Chondrocyte (in vitro differentiated cells): ENCODE data around the gene CLDN20. TPM values are rescaled to one million over a fixed set of nuclear protein-coding genes. Genes with fewer than 3 reads are reported as not detected.
A peak's percentile ranks its signal among the peaks of the same experiment; 100 is the strongest.

ENCODE experiments used
- DNase-seq: peaks from one replicate; pipeline ENCODE4 v3.0.0; 2021; ENCODE audit warnings: mixed read lengths, low spot score
- H3K27ac Mint-ChIP-seq: one replicate; pipeline ENCODE4 v1.8.0; 2021; ENCODE audit warnings: mild to moderate bottlenecking, moderate library complexity, mixed read lengths; ENCODE audit not compliant: unreplicated experiment
- H3K27me3 Mint-ChIP-seq: 2 replicates; pipeline ENCODE4 v1.8.0; 2021; ENCODE audit warnings: low read depth, mixed read lengths
- H3K36me3 Mint-ChIP-seq: 2 replicates; pipeline ENCODE4 v1.8.0; 2021; ENCODE audit warnings: low read depth, mixed read lengths
- H3K4me1 Mint-ChIP-seq: 2 replicates; pipeline ENCODE4 v1.8.0; 2021; ENCODE audit warnings: low read depth, mild to moderate bottlenecking, mixed read lengths
- H3K4me3 Mint-ChIP-seq: one replicate; pipeline ENCODE4 v1.8.0; 2021; ENCODE audit warnings: mild to moderate bottlenecking, moderate library complexity, mixed read lengths; ENCODE audit not compliant: unreplicated experiment
- H3K9me3 Mint-ChIP-seq: 2 replicates; pipeline ENCODE4 v1.8.0; 2021; ENCODE audit warnings: low read depth, mixed read lengths
- total RNA-seq: library from RNA; stranded (reverse); gene quantifications from 3 replicates; pipeline ENCODE4 v1.2.1, GENCODE V29; 2021
- TF ChIP-seq, protein P1 (sequence below): fragments of 200-600 bp; sonication (generic); IDR thresholded peaks from 2 replicates; pipeline ENCODE4 v1.5.0; 2021; ENCODE audit warnings: antibody characterized with exemption, mild to moderate bottlenecking, moderate library complexity

The CLDN20 gene
- total RNA-seq, 1 donor from 2014 or later, result not detected

- TF ChIP-seq, protein P1, sequence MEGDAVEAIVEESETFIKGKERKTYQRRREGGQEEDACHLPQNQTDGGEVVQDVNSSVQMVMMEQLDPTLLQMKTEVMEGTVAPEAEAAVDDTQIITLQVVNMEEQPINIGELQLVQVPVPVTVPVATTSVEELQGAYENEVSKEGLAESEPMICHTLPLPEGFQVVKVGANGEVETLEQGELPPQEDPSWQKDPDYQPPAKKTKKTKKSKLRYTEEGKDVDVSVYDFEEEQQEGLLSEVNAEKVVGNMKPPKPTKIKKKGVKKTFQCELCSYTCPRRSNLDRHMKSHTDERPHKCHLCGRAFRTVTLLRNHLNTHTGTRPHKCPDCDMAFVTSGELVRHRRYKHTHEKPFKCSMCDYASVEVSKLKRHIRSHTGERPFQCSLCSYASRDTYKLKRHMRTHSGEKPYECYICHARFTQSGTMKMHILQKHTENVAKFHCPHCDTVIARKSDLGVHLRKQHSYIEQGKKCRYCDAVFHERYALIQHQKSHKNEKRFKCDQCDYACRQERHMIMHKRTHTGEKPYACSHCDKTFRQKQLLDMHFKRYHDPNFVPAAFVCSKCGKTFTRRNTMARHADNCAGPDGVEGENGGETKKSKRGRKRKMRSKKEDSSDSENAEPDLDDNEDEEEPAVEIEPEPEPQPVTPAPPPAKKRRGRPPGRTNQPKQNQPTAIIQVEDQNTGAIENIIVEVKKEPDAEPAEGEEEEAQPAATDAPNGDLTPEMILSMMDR, result no peak
- peak overlapping the region; percentile 33 for H3K27ac Mint-ChIP-seq
- peaks cover 2% of the 10 kb centered on the region for H3K36me3 Mint-ChIP-seq
- no peaks in the 10 kb centered on the region for H3K9me3 Mint-ChIP-seq
- no peaks in the 10 kb centered on the region for H3K27me3 Mint-ChIP-seq
- DNase-seq, result no peak
- H3K4me1 Mint-ChIP-seq, result peaks cover 36% of the 10 kb centered on the region
- no peak overlapping the region for H3K4me3 Mint-ChIP-seq
Observed at GRCh38 chr6:155274106-155274505, 10.3 kb downstream of the CLDN20 start.

GRCh38 chr6:155274533-155274932 lies 10.7 kb downstream of the CLDN20 start:
- Mint-ChIP-seq H3K27ac (no peak overlapping the region), H3K36me3 (peaks cover 4% of the 10 kb centered on the region), H3K4me1 (peaks cover 36% of the 10 kb centered on the region), H3K27me3 (no peaks in the 10 kb centered on the region), H3K4me3 (no peak overlapping the region), H3K9me3 (no peaks in the 10 kb centered on the region)
- TF ChIP-seq, protein P1, result no peak
- DNase-seq, result no peak

DNA sequence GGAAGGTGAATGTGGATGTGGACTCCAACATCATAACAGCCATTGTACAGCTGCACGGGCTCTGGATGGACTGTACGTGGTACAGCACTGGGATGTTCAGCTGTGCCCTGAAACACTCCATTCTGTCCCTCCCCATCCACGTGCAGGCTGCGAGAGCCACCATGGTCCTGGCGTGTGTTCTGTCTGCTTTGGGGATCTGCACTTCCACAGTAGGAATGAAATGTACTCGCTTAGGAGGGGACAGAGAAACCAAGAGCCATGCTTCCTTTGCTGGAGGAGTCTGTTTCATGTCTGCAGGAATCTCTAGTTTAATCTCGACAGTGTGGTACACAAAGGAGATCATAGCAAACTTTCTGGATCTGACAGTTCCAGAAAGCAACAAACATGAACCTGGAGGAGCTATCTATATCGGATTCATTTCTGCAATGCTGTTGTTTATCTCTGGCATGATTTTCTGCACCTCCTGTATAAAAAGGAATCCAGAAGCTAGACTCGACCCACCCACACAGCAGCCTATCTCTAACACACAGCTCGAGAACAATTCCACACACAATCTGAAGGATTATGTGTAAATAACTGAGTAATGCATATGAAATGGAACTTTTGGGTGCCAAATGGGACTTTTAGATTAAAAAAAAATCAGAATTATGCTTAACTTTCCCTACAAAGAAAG lies 12.1 kb downstream of the CLDN20 start:
- Mint-ChIP-seq H3K4me1 (peaks cover 36% of the 10 kb centered on the region), H3K9me3 (no peaks in the 10 kb centered on the region), H3K27me3 (no peaks in the 10 kb centered on the region), H3K4me3 (no peak overlapping the region), H3K27ac (peak overlapping the region; percentile 8), H3K36me3 (peaks cover 6% of the 10 kb centered on the region)
- TF ChIP-seq, protein P1, result no peak
- no peak for DNase-seq

DNA sequence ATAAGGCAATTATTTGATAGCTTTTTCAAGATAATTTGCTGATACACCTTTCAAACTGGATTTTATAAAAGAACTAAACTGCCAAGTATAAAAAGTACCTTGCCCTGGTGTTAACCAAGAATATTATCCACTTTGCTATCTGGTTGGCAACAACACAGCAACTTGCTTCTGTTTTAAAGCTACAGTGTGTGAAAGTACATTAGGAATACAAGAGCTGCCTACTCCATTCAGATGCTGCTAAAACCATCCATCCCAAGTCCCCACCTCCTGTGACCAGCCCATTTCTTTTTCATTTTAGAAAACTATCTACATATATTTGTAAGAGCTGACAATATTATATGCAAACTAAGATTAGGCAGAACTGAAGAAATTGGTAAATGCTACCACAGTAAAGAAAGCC lies 12.8 kb downstream of the CLDN20 start:
- TF ChIP-seq, protein P1, result no peak
- Mint-ChIP-seq H3K36me3 (peaks cover 6% of the 10 kb centered on the region), H3K27me3 (no peaks in the 10 kb centered on the region), H3K9me3 (no peaks in the 10 kb centered on the region), H3K27ac (no peak overlapping the region), H3K4me1 (peaks cover 36% of the 10 kb centered on the region), H3K4me3 (no peak overlapping the region)
- DNase-seq, result no peak

GRCh38 chr6:155278319-155279049 lies 14.7 kb downstream of the CLDN20 start:
- DNase-seq, result no peak
- Mint-ChIP-seq H3K4me1 (peaks cover 24% of the 10 kb centered on the region), H3K4me3 (no peak overlapping the region), H3K36me3 (peaks cover 8% of the 10 kb centered on the region), H3K27ac (no peak overlapping the region), H3K9me3 (no peaks in the 10 kb centered on the region), H3K27me3 (no peaks in the 10 kb centered on the region)
- TF ChIP-seq, protein P1, result no peak
